GM10248 (cell line): Measurements from ENCODE around the gene KRTAP9-2.
"Not testable (repeated sequence)": the region's sequence is repeated elsewhere in the genome, so short reads cannot be mapped to it uniquely, and the experiment has no call there.

Experiments
- CTCF ChIA-PET: fragments of 300-600 bp; sonication (Branson Sonifier 250); formaldehyde crosslinking; extraction: SDS; loops from one replicate; lab custom pipeline; 2021; ENCODE audit warnings: antibody characterized with exemption; lab: Yijun Ruan, JAX
- POLR2A ChIA-PET: fragments of 350-650 bp; sonication (Branson Sonifier 250); formaldehyde crosslinking; extraction: SDS; loops from one replicate; lab custom pipeline; 2020; ENCODE audit warnings: antibody characterized with exemption; lab: Yijun Ruan, JAX
- DNase-seq: peaks from one replicate; pipeline ENCODE4 v3.0.0; 2012; ENCODE audit errors: extremely low spot score
- CTCF ChIP-seq: IDR thresholded peaks from 2 replicates; pipeline ENCODE4 v1.5.1; 2012; ENCODE audit warnings: mild to moderate bottlenecking, low read depth; ENCODE audit errors: extremely low read depth, missing control alignments, control extremely low read depth

The KRTAP9-2 gene

GRCh38 chr17:41249637-41250240, 23.3 kb downstream of the KRTAP9-2 start, which contains the start of gene KRTAP9-4:
TSS of gene KRTAP9-4 (plus strand) at chr17:41249687. CDS start at chr17:41249721, 34 bp downstream.
- POLR2A ChIA-PET: not testable (repeated sequence)

DNA sequence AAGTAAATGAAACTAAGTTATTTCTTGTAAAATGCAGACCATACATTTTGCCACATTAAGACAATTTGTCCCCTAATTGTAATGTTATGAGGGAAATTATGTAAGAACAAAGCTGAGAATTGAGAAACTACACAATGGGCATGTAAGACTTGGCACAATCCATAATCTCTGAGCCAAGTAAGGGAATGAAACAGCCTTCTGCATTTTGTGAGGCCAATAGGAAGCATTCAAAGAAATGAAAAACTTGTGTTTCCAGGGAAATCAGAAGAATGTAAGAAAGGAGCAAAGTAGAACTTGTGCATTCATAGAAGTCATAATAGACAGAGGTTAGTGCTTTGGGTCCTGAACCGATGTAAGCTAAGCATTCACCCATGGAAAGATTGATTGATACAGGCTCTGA, 24.8 kb downstream of the KRTAP9-2 start:
- peak; percentile 0 for DNase-seq
- CTCF ChIA-PET: no interaction called here
- POLR2A ChIA-PET: no interaction called here
- no peak for TF ChIP-seq CTCF

More at GRCh38 chr17:41249637-41250240, 23.3 kb downstream of the KRTAP9-2 start, which contains the start of gene KRTAP9-4:
- CTCF ChIA-PET, DNase-seq: not testable (repeated sequence)

DNA sequence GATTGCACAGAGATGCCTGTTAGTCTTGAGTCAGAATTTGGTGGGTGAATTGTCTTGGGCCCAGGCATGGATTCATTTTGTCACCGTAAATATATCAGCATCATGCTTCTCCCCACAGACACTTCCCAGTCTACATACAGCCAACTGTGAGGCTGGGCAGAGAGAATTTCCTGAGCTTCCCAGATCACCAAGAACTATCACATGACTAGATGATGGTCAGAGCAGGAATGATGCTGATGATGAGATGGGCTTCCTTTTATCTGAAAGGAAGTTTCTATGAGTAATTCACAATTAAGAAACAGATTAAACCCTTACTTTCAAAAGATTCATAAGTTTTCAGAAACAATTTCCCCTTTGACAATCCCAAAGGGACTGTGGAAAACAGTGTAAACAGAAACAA, 28.4 kb downstream of the KRTAP9-2 start:
- ChIA-PET POLR2A (no interaction called here), CTCF (no interaction called here)
- TF ChIP-seq CTCF: no peak
- peak; percentile 1 for DNase-seq

- POLR2A ChIA-PET, CTCF ChIA-PET: not testable (repeated sequence)
- DNase-seq: peak; percentile 0
Observed at GRCh38 chr17:41255381-41256290, 29.2 kb downstream of the KRTAP9-2 start, which contains the start of gene KRTAP9-9. TSS of gene KRTAP9-9 (plus strand) at chr17:41255384.

DNA sequence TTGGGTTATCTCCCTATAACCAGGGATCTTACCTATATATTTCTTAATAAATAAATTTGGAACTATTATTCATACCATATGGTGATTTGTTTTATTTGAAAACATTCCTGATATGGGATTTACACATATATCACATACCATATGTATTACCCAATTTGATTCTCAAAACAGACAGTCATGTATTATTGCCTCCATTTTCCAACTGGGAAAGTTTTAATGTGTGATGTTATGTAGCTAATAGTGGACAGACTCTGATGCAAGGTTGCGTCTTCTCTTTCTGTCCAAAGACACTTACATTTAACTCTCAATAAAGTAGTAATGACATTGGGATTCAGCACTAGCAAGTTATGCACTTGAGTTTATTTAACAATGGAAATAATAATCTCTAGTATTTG, 29.8 kb downstream of the KRTAP9-2 start:
- DNase-seq: no peak
- no peak for TF ChIP-seq CTCF
- POLR2A ChIA-PET: no interaction called here
- CTCF ChIA-PET: no interaction called here

- no peak for TF ChIP-seq CTCF
- no peak for DNase-seq
- ChIA-PET CTCF (no interaction called here), POLR2A (no interaction called here)
Observed at GRCh38 chr17:41258406-41258805, 32.0 kb downstream of the KRTAP9-2 start.

GRCh38 chr17:41263212-41263611, 36.8 kb downstream of the KRTAP9-2 start:
- CTCF ChIA-PET: interaction anchor here (0.9 kb wide), 1 partner anchor 14 kb away, joined by 3 read pairs; no protein-coding TSS in a partner anchor
- no peak for DNase-seq
- TF ChIP-seq CTCF: no peak
- POLR2A ChIA-PET: no interaction called here
